Thyroid gland (tissue), 4 donors: ENCODE results near the gene ABCC8. TPM values are rescaled to one million over a fixed set of nuclear protein-coding genes. Genes with fewer than 3 reads are reported as not detected.

Experiments
- DNase-seq, 2 donors: peaks; one replicate each; pipeline ENCODE4 v3.0.0-alpha.2; 2019
- H3K27ac ChIP-seq, 3 donors: fragments of 200-600 bp; sonication (generic); 1 replicate in 2 of 3; 2 replicates in 1 of 3; pipeline ENCODE4 v1.5.1; 2016 to 2019; ENCODE audit warnings: mild to moderate bottlenecking in 1 of 3, moderate library complexity in 1 of 3
- H3K27me3 ChIP-seq: fragments of 200-600 bp; sonication (generic); one replicate; pipeline ENCODE4 v1.5.1; 2019
- H3K36me3 ChIP-seq, 2 donors: fragments of 200-600 bp; sonication (generic); one replicate each; pipeline ENCODE4 v1.5.1; 2016 to 2019
- H3K4me1 ChIP-seq, 2 donors: fragments of 200-600 bp; sonication (generic); one replicate each; pipeline ENCODE4 v1.5.1; 2017 to 2019
- H3K4me3 ChIP-seq, 3 donors: fragments of 200-600 bp; sonication (generic); replicated peaks in 1 of 3; 1 replicate in 2 of 3; 2 replicates in 1 of 3; pipeline ENCODE4 v1.5.1; 2016; ENCODE audit warnings: mild to moderate bottlenecking in 1 of 3
- H3K9me3 ChIP-seq: fragments of 200-600 bp; sonication (generic); one replicate; pipeline ENCODE4 v1.5.1; 2017
- CTCF ChIP-seq, 6 experiments: fragments of 200-600 bp in 3 of 6; fragments of 450-650 bp in 3 of 6; sonication (generic) in 3 of 6; IDR thresholded peaks; one replicate each; pipeline ENCODE4 v1.5.1; 2016 to 2019; ENCODE audit warnings: antibody characterized with exemption in 6 of 6, mild to moderate bottlenecking in 2 of 6, inconsistent platforms in 1 of 6, moderate library complexity in 1 of 6
- POLR2A ChIP-seq, 2 donors: fragments of 450-650 bp; IDR thresholded peaks; one replicate each; pipeline ENCODE4 v1.6.1; 2017; ENCODE audit warnings: antibody characterized with exemption in 2 of 2, mild to moderate bottlenecking in 2 of 2, moderate library complexity in 1 of 2
- WGBS, 2 donors: methylation state at CpG; one replicate each; pipeline ENCODE4 v1.1.5; 2017; 5-methylcytosine and 5-hydroxymethylcytosine counted together
- intact Hi-C: fragments of 100-400 bp; cut with DNase I; formaldehyde crosslinking; loops from one replicate; pipeline ENCODE4 v1.15.1; 2023
- total RNA-seq, 4 donors: library from RNA; depleted of rRNA; stranded (reverse); fragments of >200 nt; gene quantifications; one replicate each; pipeline ENCODE4 v1.2.3, GENCODE V29; 2016

Gene ABCC8
- total RNA-seq, 4 donors from 2014 or later, result 10.9 to 19.1 (median 15.1) TPM

GRCh38 chr11:17443000-17443399 lies 33.6 kb downstream of the ABCC8 start:
- 61 to 65% methylated on average over 4 of the region's 4 CpGs for WGBS, 2 donors
- H3K27ac ChIP-seq, result no peak overlapping the region
- TF ChIP-seq POLR2A (IDR thresholded peaks at IDR 0.05), result no peak
- TF ChIP-seq CTCF (IDR thresholded peaks at IDR 0.05), result no peak
- no peaks in the 10 kb centered on the region for H3K27me3 ChIP-seq
- no peak overlapping the region for H3K4me3 ChIP-seq
- no peak for DNase-seq
- intact Hi-C loops, result no loop called here
- no peaks in the 10 kb centered on the region for H3K9me3 ChIP-seq
- H3K36me3 ChIP-seq, result no peaks in the 10 kb centered on the region
- H3K4me1 ChIP-seq, result peaks cover 6 to 18% of the 10 kb centered on the region in 2 donors

- Histone ChIP-seq H3K4me3 (no peak overlapping the region), H3K27me3 (no peaks in the 10 kb centered on the region), H3K27ac (peak overlapping the region; percentile 34 to 59 (median 43)), H3K4me1 (peaks cover 6 to 18% of the 10 kb centered on the region in 2 donors), H3K36me3 (no peaks in the 10 kb centered on the region), H3K9me3 (no peaks in the 10 kb centered on the region)
- TF ChIP-seq POLR2A (IDR thresholded peaks at IDR 0.05), result no peak
- peak in 1 of 6 experiments; percentile 19 for TF ChIP-seq CTCF (IDR thresholded peaks at IDR 0.05)
- peak; percentile 80 for DNase-seq
- intact Hi-C loops, result no loop called here
- 10 to 13% methylated on average over 9 of the region's 9 CpGs for WGBS, 2 donors
Measured at GRCh38 chr11:17439316-17439782, 37.3 kb downstream of the ABCC8 start.

GRCh38 chr11:17437366-17437765 lies 39.3 kb downstream of the ABCC8 start:
- intact Hi-C loops, result no loop called here
- no peak overlapping the region for H3K4me3 ChIP-seq
- TF ChIP-seq POLR2A (IDR thresholded peaks at IDR 0.05), result no peak
- TF ChIP-seq CTCF (IDR thresholded peaks at IDR 0.05), result no peak
- 94 to 97% methylated on average over 3 of the region's 3 CpGs for WGBS, 2 donors
- H3K27ac ChIP-seq, result no peak overlapping the region
- peaks cover 6 to 18% of the 10 kb centered on the region in 2 donors for H3K4me1 ChIP-seq
- H3K27me3 ChIP-seq, result no peaks in the 10 kb centered on the region
- H3K36me3 ChIP-seq, result no peaks in the 10 kb centered on the region
- DNase-seq, result no peak
- H3K9me3 ChIP-seq, result no peaks in the 10 kb centered on the region

GRCh38 chr11:17434108-17434507 lies 42.5 kb downstream of the ABCC8 start:
- intact Hi-C loops, result no loop called here
- no peaks in the 10 kb centered on the region for H3K27me3 ChIP-seq
- H3K9me3 ChIP-seq, result no peaks in the 10 kb centered on the region
- 93 to 95% methylated on average over 4 of the region's 4 CpGs for WGBS, 2 donors
- no peaks in the 10 kb centered on the region for H3K36me3 ChIP-seq
- H3K4me3 ChIP-seq, result no peak overlapping the region
- H3K27ac ChIP-seq, result no peak overlapping the region
- TF ChIP-seq POLR2A (IDR thresholded peaks at IDR 0.05) (no peak), CTCF (IDR thresholded peaks at IDR 0.05) (no peak)
- DNase-seq, result no peak
- peaks cover under 1 to 4% of the 10 kb centered on the region in 2 donors for H3K4me1 ChIP-seq

- WGBS, 2 donors, result 71 to 78% methylated on average over 7 of the region's 7 CpGs
- no peaks in the 10 kb centered on the region for H3K36me3 ChIP-seq
- TF ChIP-seq POLR2A (IDR thresholded peaks at IDR 0.05), result no peak
- TF ChIP-seq CTCF (IDR thresholded peaks at IDR 0.05), result no peak
- H3K4me3 ChIP-seq, result no peak overlapping the region
- no peaks in the 10 kb centered on the region for H3K9me3 ChIP-seq
- intact Hi-C loops, result no loop called here
- no peak for DNase-seq
- no peaks in the 10 kb centered on the region for H3K4me1 ChIP-seq
- H3K27me3 ChIP-seq, result no peaks in the 10 kb centered on the region
- H3K27ac ChIP-seq, result no peak overlapping the region
Measured at GRCh38 chr11:17432002-17432401, 44.6 kb downstream of the ABCC8 start.
